ENCODE data around the gene PMPCA. TPM values are rescaled to one million over a fixed set of nuclear protein-coding genes. Genes with fewer than 3 reads are reported as not detected.

The PMPCA gene
- total and polyA plus RNA-seq, 2 of the 13 experiments (the other 11 are each of a cell fraction or from before 2014, with no cell fraction given): 70.2 to 88.4 TPM

GRCh38 chr9:136374183-136374575 is 36.3 kb upstream of the PMPCA start:
- intact Hi-C loops (cut with micrococcal nuclease; ENCODE audit: unreplicated experiment): loop anchor here (5.0 kb wide), 1 partner anchor 37 kb away; no protein-coding TSS in a partner anchor
- FAIRE-seq (no peak), ATAC-seq (no peak), DNase-seq (ENCODE audit: low spot score) (no peak)
- H4K20me1 ChIP-seq (ENCODE audit: insufficient read depth, low read length): no peaks in the 10 kb centered on the region
- ChIA-PET POLR2A (interaction anchor here (1.5 to 4.0 kb wide), 3 partner anchors 11 to 35 kb away, joined by 3 to 38 read pairs (median 17); partner anchors contain the start of gene DNLZ), CTCF (ENCODE audit: low intra/inter-chr PET ratio, low total read pairs) (no interaction called here)
- no peak overlapping the region for H3K4me3 ChIP-seq (replicated peaks in 1 of 3; ENCODE audit: insufficient read depth in 1 of 3, low read depth in 2 of 3, low read length in 3 of 3)
- H3K27ac ChIP-seq (ENCODE audit: extremely low read length, insufficient read depth, low read length): no peak overlapping the region
- H3K9ac ChIP-seq (ENCODE audit: insufficient read depth, low read depth, low read length): no peak overlapping the region
- in situ Hi-C loops (cut with HindIII; ENCODE audit: extremely low pct_ligation_motif_present, low pct_unique_long_range_greater_than_20kb): no loop called here
- H3K27me3 ChIP-seq (ENCODE audit: control insufficient read depth in 1 of 2, insufficient read depth in 2 of 2, low read length in 2 of 2): no peaks in the 10 kb centered on the region; a peak in 1 of 5 replicates
- no peaks in the 10 kb centered on the region for H3K79me2 ChIP-seq (ENCODE audit: insufficient read depth, low read length)
- H3K4me2 ChIP-seq (ENCODE audit: low read depth, low read length): peak overlapping the region; percentile 98
- no peaks in the 10 kb centered on the region for H3K9me3 ChIP-seq (ENCODE audit: low read length)
- H3K4me1 ChIP-seq (ENCODE audit: insufficient read depth, low read length): peaks cover 22% of the 10 kb centered on the region
- no TSS peak for BruUV-seq (replicated peaks)
- WGBS (ENCODE audit: low lambda C conversion rate): no CpG with 5 or more reads among the region's 14 CpGs
- no peak overlapping the region for H2AFZ ChIP-seq (ENCODE audit: low read length)
- peaks cover 0 to 3% of the 10 kb centered on the region in 2 experiments; a peak in 1 of 5 replicates for H3K36me3 ChIP-seq (replicated peaks in 1 of 2; ENCODE audit: control insufficient read depth in 1 of 2, insufficient read depth in 2 of 2, low read length in 2 of 2)
- TF ChIP-seq DRAP1 (CRISPR knock-in tag; IDR thresholded peaks at IDR 0.05) (no peak), ZNF484 (CRISPR knock-in tag; IDR thresholded peaks at IDR 0.05; ENCODE audit: borderline replicate concordance, low read depth) (no peak), DPF2 (CRISPR knock-in tag; IDR thresholded peaks at IDR 0.05; ENCODE audit: borderline replicate concordance, low read depth) (no peak), ZNF549 (CRISPR knock-in tag; IDR thresholded peaks at IDR 0.05) (no peak), MYNN (CRISPR knock-in tag; IDR thresholded peaks at IDR 0.05; ENCODE audit: low read depth) (no peak), ZNF891 (CRISPR knock-in tag; IDR thresholded peaks at IDR 0.05) (no peak), ZKSCAN1 (IDR thresholded peaks at IDR 0.05; ENCODE audit: low read length) (no peak), LRRFIP1 (CRISPR knock-in tag; conservative IDR thresholded peaks at IDR 0.05) (no peak), TGIF2 (CRISPR knock-in tag; IDR thresholded peaks at IDR 0.05) (no peak)

Data from HepG2 (cell line).